Endothelial cell of umbilical vein (primary cell): ENCODE measurements around the gene RBFOX1. TPM values are rescaled to one million over a fixed set of nuclear protein-coding genes. Genes with fewer than 3 reads are reported as not detected.

Experiments used
- BruUV-seq: library from RNA; stranded (reverse); fragments of 400-500 nt; replicated peaks from 2 replicates; lab custom pipeline; 2021; lab: Mats Ljungman, UMichigan
- CTCF ChIA-PET: fragments of 300-600, 350-600 bp; sonication (Branson Sonifier 250); formaldehyde crosslinking; loops from one replicate; lab custom pipeline; 2021; ENCODE audit warnings: antibody characterized with exemption, inconsistent platforms; lab: Charles Lee
- POLR2A ChIA-PET: fragments of 300-600, 350-600 bp; sonication (Branson Sonifier 250); formaldehyde crosslinking; loops from one replicate; lab custom pipeline; 2021; ENCODE audit warnings: antibody characterized with exemption, inconsistent platforms; lab: Charles Lee
- DNase-seq: peaks from one replicate; pipeline ENCODE4 v3.0.0-alpha.2; 2011; ENCODE audit warnings: low read depth, low spot score
- FAIRE-seq: peaks from 2 replicates; lab custom pipeline; 2011; peaks lifted over from hg19 to GRCh38; lab: Jason Lieb, UNC
- H2AFZ ChIP-seq: 2 replicates; pipeline ENCODE4 v1.6.0; 2012; ENCODE audit warnings: low read depth, low read length, control low read depth, inconsistent platforms
- H3K27ac ChIP-seq: 2 replicates; pipeline ENCODE4 v1.5.1; 2011; ENCODE audit warnings: low read depth, mild to moderate bottlenecking, control low read depth, low read length, moderate library complexity; ENCODE audit not compliant: insufficient read depth
- H3K27me3 ChIP-seq, 2 experiments: 2 replicates each; pipeline versions ENCODE4 v1.6.0 to v1.6.1; 2011; ENCODE audit warnings: low read length in 2 of 2, mixed read lengths in 1 of 2; ENCODE audit not compliant: control insufficient read depth in 2 of 2, insufficient read depth in 2 of 2
- H3K36me3 ChIP-seq, 2 experiments: 2 replicates in 1 of 2; 3 replicates in 1 of 2; pipeline ENCODE4 v1.5.1; 2011; ENCODE audit warnings: low read length in 2 of 2, mild to moderate bottlenecking in 1 of 2, moderate library complexity in 1 of 2; ENCODE audit not compliant: control insufficient read depth in 2 of 2, insufficient read depth in 2 of 2; ENCODE audit errors: extremely low read depth in 1 of 2
- H3K4me1 ChIP-seq: 3 replicates; pipeline ENCODE4 v1.5.1; 2011; ENCODE audit warnings: mild to moderate bottlenecking, low read length; ENCODE audit not compliant: control insufficient read depth, insufficient read depth; ENCODE audit errors: extremely low read depth
- H3K4me2 ChIP-seq: 2 replicates; pipeline ENCODE4 v1.6.1; 2011; ENCODE audit warnings: low read length, control low read depth, mixed read lengths; ENCODE audit not compliant: insufficient read depth
- H3K4me3 ChIP-seq, 3 experiments: fragments of 200-600 bp in 1 of 3; sonication (generic), shearing (Covaris generic) in 1 of 3; replicated peaks in 1 of 3; 2 replicates each; pipeline ENCODE4 v1.5.1; 2011 to 2016; ENCODE audit warnings: control low read depth in 3 of 3, low read length in 3 of 3, mild to moderate bottlenecking in 2 of 3, inconsistent platforms in 1 of 3, low read depth in 1 of 3, moderate library complexity in 1 of 3; ENCODE audit not compliant: insufficient read depth in 1 of 3
- H3K79me2 ChIP-seq: 2 replicates; pipeline ENCODE4 v1.6.0; 2012; ENCODE audit warnings: low read length, inconsistent platforms; ENCODE audit not compliant: control insufficient read depth, insufficient read depth
- H3K9ac ChIP-seq: replicated peaks from 2 replicates; pipeline ENCODE3; 2011; ENCODE audit warnings: low read length, control low read depth; ENCODE audit not compliant: insufficient read depth; ENCODE audit errors: extremely low read depth
- H3K9me1 ChIP-seq: replicated peaks from 3 replicates; pipeline ENCODE4 v1.6.0; 2011; ENCODE audit warnings: mild to moderate bottlenecking, low read length; ENCODE audit not compliant: control insufficient read depth, insufficient read depth; ENCODE audit errors: extremely low read depth
- H3K9me3 ChIP-seq: replicated peaks from 2 replicates; pipeline ENCODE4 v1.5.1; 2012; ENCODE audit warnings: low read length, inconsistent platforms; ENCODE audit not compliant: control insufficient read depth, insufficient read depth
- H4K20me1 ChIP-seq: replicated peaks from 2 replicates; pipeline ENCODE3; 2011; ENCODE audit warnings: mild to moderate bottlenecking, low read length; ENCODE audit not compliant: control insufficient read depth, insufficient read depth; ENCODE audit errors: extremely low read depth
- CTCF ChIP-seq, 2 donors: IDR thresholded peaks; 1 replicate in 1 of 2; 2 replicates in 1 of 2; pipeline ENCODE4 v1.5.1; 2011; ENCODE audit warnings: low read length in 2 of 2, mild to moderate bottlenecking in 2 of 2, moderate library complexity in 2 of 2, control low read depth in 1 of 2, inconsistent platforms in 1 of 2, low read depth in 1 of 2; ENCODE audit not compliant: insufficient read depth in 1 of 2; ENCODE audit errors: extremely low read depth in 1 of 2
- EZH2 ChIP-seq: IDR thresholded peaks from 2 replicates; pipeline ENCODE4 v1.6.1; 2012; ENCODE audit warnings: borderline replicate concordance, low read depth, mild to moderate bottlenecking, moderate library complexity, low read length, inconsistent platforms; ENCODE audit not compliant: severe bottlenecking
- FOS ChIP-seq: IDR thresholded peaks from 2 replicates; pipeline ENCODE4 v1.6.1; 2011; ENCODE audit warnings: mild to moderate bottlenecking, low read length, moderate library complexity, borderline replicate concordance; ENCODE audit not compliant: insufficient read depth
- GATA2 ChIP-seq: IDR thresholded peaks from 2 replicates; pipeline ENCODE4 v1.7.0; 2011; ENCODE audit warnings: low read depth, mild to moderate bottlenecking, moderate library complexity, mixed read lengths, low read length; ENCODE audit not compliant: insufficient read length, insufficient read depth
- JUN ChIP-seq: IDR thresholded peaks from 2 replicates; pipeline ENCODE4 v1.6.1; 2011; ENCODE audit warnings: borderline replicate concordance, low read depth; ENCODE audit not compliant: insufficient read length, insufficient read depth
- MAX ChIP-seq: IDR thresholded peaks from 2 replicates; pipeline ENCODE4 v1.6.1; 2011; ENCODE audit not compliant: insufficient read depth, insufficient read length
- MYC ChIP-seq: IDR thresholded peaks from one replicate; pipeline ENCODE4 v1.6.1; 2011; ENCODE audit warnings: mild to moderate bottlenecking, low read depth, low read length
- POLR2A ChIP-seq: IDR thresholded peaks from 2 replicates; pipeline ENCODE4 v1.6.1; 2012; ENCODE audit warnings: low read depth, mild to moderate bottlenecking, control low read depth, low read length
- POLR2AphosphoS5 ChIP-seq: IDR thresholded peaks from 2 replicates; pipeline ENCODE4 v1.6.1; 2012; ENCODE audit warnings: low read depth, mild to moderate bottlenecking, control low read depth, low read length, moderate library complexity; ENCODE audit not compliant: insufficient read depth
- dilution Hi-C: fragments of 300-500 bp; cut with MboI; formaldehyde crosslinking; loops from one replicate; pipeline ENCODE4 v1.15.0; 2019; ENCODE audit warnings: low sequenced_read_pairs; ENCODE audit not compliant: extremely low pct_ligation_motif_present
- intact Hi-C: fragments of 100-400 bp; cut with micrococcal nuclease; formaldehyde crosslinking; loops from one replicate; pipeline ENCODE4 v1.10.0; 2022
- polyA plus RNA-seq, 4 experiments: library from polyadenylated mRNA; depleted of rRNA in 3 of 4; stranded (reverse) in 3 of 4; unstranded in 1 of 4; fragments of >200 nt; gene quantifications; 2 replicates each; pipeline versions ENCODE4 v1.2.1 to v1.2.3, GENCODE V29; 2011 to 2012; ENCODE audit warnings: missing spikeins in 1 of 4
- total RNA-seq: library from RNA; stranded (reverse); gene quantifications from 2 replicates; pipeline ENCODE4 v1.2.3, GENCODE V29; 2021

Gene RBFOX1
- total and polyA plus RNA-seq, 2 donors (not counting 3 experiments of a cell fraction or from before 2014, with no cell fraction given) = not detected

- H4K20me1 ChIP-seq = no peaks in the 10 kb centered on the region
- dilution Hi-C loops (no loop called here), intact Hi-C loops (no loop called here)
- H3K9me3 ChIP-seq = peaks cover 2% of the 10 kb centered on the region
- FAIRE-seq = no peak
- H3K36me3 ChIP-seq = no peaks in the 10 kb centered on the region
- DNase-seq = no peak
- H3K4me2 ChIP-seq = no peak overlapping the region
- H3K79me2 ChIP-seq = no peaks in the 10 kb centered on the region
- TF ChIP-seq POLR2AphosphoS5 = no peak
- no peak for TF ChIP-seq JUN
- no peak for TF ChIP-seq EZH2
- H3K27ac ChIP-seq = no peak overlapping the region
- no peaks in the 10 kb centered on the region for H3K4me1 ChIP-seq
- H3K27me3 ChIP-seq = no peaks in the 10 kb centered on the region
- H2AFZ ChIP-seq = no peak overlapping the region
- no TSS peak for BruUV-seq
- H3K4me3 ChIP-seq = no peak overlapping the region
- ChIA-PET CTCF (no interaction called here), POLR2A (no interaction called here)
- no peak overlapping the region for H3K9ac ChIP-seq
- no peaks in the 10 kb centered on the region for H3K9me1 ChIP-seq
These were observed 16.8 kb upstream of the RBFOX1 start for GRCh38 chr16:7315813-7316212.

- Histone ChIP-seq H3K9me3 (peaks cover 2% of the 10 kb centered on the region), H3K27me3 (no peaks in the 10 kb centered on the region), H3K9me1 (no peaks in the 10 kb centered on the region), H3K4me1 (no peaks in the 10 kb centered on the region), H4K20me1 (no peaks in the 10 kb centered on the region), H3K79me2 (no peaks in the 10 kb centered on the region), H2AFZ (no peak overlapping the region), H3K36me3 (no peaks in the 10 kb centered on the region), H3K9ac (no peak overlapping the region), H3K4me3 (no peak overlapping the region), H3K4me2 (no peak overlapping the region), H3K27ac (no peak overlapping the region)
- TF ChIP-seq MAX (no peak), POLR2A (no peak), MYC (no peak), EZH2 (no peak), FOS (no peak), GATA2 (no peak), CTCF (IDR thresholded peaks at IDR 0.05; ENCODE audit: extremely low read depth in 1 of 2, insufficient read depth in 1 of 2, low read depth in 1 of 2, low read length in 2 of 2) (no peak), POLR2AphosphoS5 (no peak), JUN (no peak)
- BruUV-seq = no TSS peak
- dilution Hi-C loops = no loop called here
- FAIRE-seq (no peak), DNase-seq (no peak)
- ChIA-PET POLR2A (no interaction called here), CTCF (no interaction called here)
- intact Hi-C loops = no loop called here
These were observed 16.3 kb upstream of the RBFOX1 start for GRCh38 chr16:7316281-7316888.
